Inflammatory macrophage treated with lipopolysaccharide for 1 hour (primary cell): ENCODE data around the gene FOSL2.

Experiments used
- DNase-seq, 2 donors: peaks; one replicate each; pipeline ENCODE4 v3.0.0-alpha.2; 2020 to 2022

FOSL2 gene

GRCh38 chr2:28413899-28414295, 21.2 kb downstream of the FOSL2 start:
- DNase-seq: no peak

- no peak for DNase-seq
Observed at GRCh38 chr2:28414583-28414982, 21.9 kb downstream of the FOSL2 start.

- DNase-seq: no peak
Observed at GRCh38 chr2:28415010-28415409, 22.4 kb downstream of the FOSL2 start.

- DNase-seq: no peak
Observed at GRCh38 chr2:28415715-28416114, 23.1 kb downstream of the FOSL2 start.

GRCh38 chr2:28419003-28419402, 26.3 kb downstream of the FOSL2 start:
- DNase-seq: no peak

GRCh38 chr2:28419443-28420270, 27.0 kb downstream of the FOSL2 start:
- no peak for DNase-seq

GRCh38 chr2:28420722-28421121, 28.1 kb downstream of the FOSL2 start:
- no peak for DNase-seq

- no peak for DNase-seq
Observed at GRCh38 chr2:28422908-28423741, 30.5 kb downstream of the FOSL2 start.

GRCh38 chr2:28423856-28424605, 31.4 kb downstream of the FOSL2 start:
- DNase-seq: peak; percentile 69 to 72

- no peak for DNase-seq
Observed at GRCh38 chr2:28424799-28425463, 32.3 kb downstream of the FOSL2 start.

GRCh38 chr2:28425464-28425835, 32.8 kb downstream of the FOSL2 start:
- peak; percentile 91 to 92 for DNase-seq

GRCh38 chr2:28427741-28428415, 35.2 kb downstream of the FOSL2 start:
- peak in 1 of 2 donors; percentile 40 for DNase-seq

- DNase-seq: no peak
Observed at GRCh38 chr2:28428486-28428885, 35.8 kb downstream of the FOSL2 start.

- no peak for DNase-seq
Observed at GRCh38 chr2:28429636-28430376, 37.1 kb downstream of the FOSL2 start.

GRCh38 chr2:28430377-28430765, 37.7 kb downstream of the FOSL2 start:
- no peak for DNase-seq

GRCh38 chr2:28430788-28431418, 38.2 kb downstream of the FOSL2 start:
- no peak for DNase-seq

- DNase-seq: no peak
Observed at GRCh38 chr2:28431741-28432140, 39.1 kb downstream of the FOSL2 start.

GRCh38 chr2:28432362-28432761, 39.7 kb downstream of the FOSL2 start:
- DNase-seq: peak; percentile 60 to 72

- no peak for DNase-seq
Observed at GRCh38 chr2:28433215-28433614, 40.6 kb downstream of the FOSL2 start.

GRCh38 chr2:28433935-28434599, 41.4 kb downstream of the FOSL2 start:
- DNase-seq: no peak
